ENCODE data around the gene BGLAP.

GRCh38 chr1:156229809-156230472, 12.0 kb upstream of the BGLAP start:
- TF ChIP-seq CTCF (IDR thresholded peaks at IDR 0.05; ENCODE audit: low read depth, low read length): no peak
- no peak for TF ChIP-seq EZH2phosphoT487 (IDR thresholded peaks at IDR 0.05; ENCODE audit: low read depth)

All from OCI-LY3 (cell line).